ENCODE results near the gene ERN1. TPM values are rescaled to one million over a fixed set of nuclear protein-coding genes. Genes with fewer than 3 reads are reported as not detected.

ERN1 gene
- total RNA-seq, 1 experiment from 2014 or later: 8.0 TPM

GRCh38 chr17:64154313-64154695 lies 24.4 kb upstream of the ERN1 start:
- ChIA-PET CTCF (interaction anchor here (0.6 kb wide), 1 partner anchor 65 kb away, joined by 3 read pairs; no protein-coding TSS in a partner anchor), POLR2A (ENCODE audit: low non-redundant PET) (no interaction called here)
- H3K9me3 ChIP-seq (ENCODE audit: low read depth, low read length, poor library complexity, severe bottlenecking): no peaks in the 10 kb centered on the region
- no peaks in the 10 kb centered on the region for H3K4me1 ChIP-seq (ENCODE audit: insufficient read depth, low read length, poor library complexity, severe bottlenecking)
- TF ChIP-seq EZH2 (IDR thresholded peaks at IDR 0.05; ENCODE audit: borderline replicate concordance, low read depth, low read length, poor library complexity, severe bottlenecking): no peak
- no peaks in the 10 kb centered on the region for H3K36me3 ChIP-seq (ENCODE audit: insufficient read depth, low read length, poor library complexity, severe bottlenecking)
- DNase-seq (ENCODE audit: low spot score): no peak
- no peaks in the 10 kb centered on the region for H3K27me3 ChIP-seq (replicated peaks; ENCODE audit: insufficient read depth, low read depth, low read length, poor library complexity)
- no TSS peak for BruUV-seq (replicated peaks)
- no peak overlapping the region for H3K4me3 ChIP-seq (ENCODE audit: low read depth, low read length, poor library complexity, severe bottlenecking)
- intact Hi-C loops (cut with micrococcal nuclease; ENCODE audit: unreplicated experiment): no loop called here
- H3K27ac ChIP-seq (ENCODE audit: low read depth, low read length, poor library complexity, severe bottlenecking): no peak overlapping the region

- ChIA-PET POLR2A (ENCODE audit: low non-redundant PET) (no interaction called here), CTCF (no interaction called here)
- no peak for DNase-seq (ENCODE audit: low spot score)
- Histone ChIP-seq H3K36me3 (ENCODE audit: insufficient read depth, low read length, poor library complexity, severe bottlenecking) (no peaks in the 10 kb centered on the region), H3K9me3 (ENCODE audit: low read depth, low read length, poor library complexity, severe bottlenecking) (no peaks in the 10 kb centered on the region), H3K27ac (ENCODE audit: low read depth, low read length, poor library complexity, severe bottlenecking) (no peak overlapping the region), H3K4me3 (ENCODE audit: low read depth, low read length, poor library complexity, severe bottlenecking) (no peak overlapping the region), H3K27me3 (replicated peaks; ENCODE audit: insufficient read depth, low read depth, low read length, poor library complexity) (no peaks in the 10 kb centered on the region), H3K4me1 (ENCODE audit: insufficient read depth, low read length, poor library complexity, severe bottlenecking) (no peaks in the 10 kb centered on the region)
- no peak for TF ChIP-seq EZH2 (IDR thresholded peaks at IDR 0.05; ENCODE audit: borderline replicate concordance, low read depth, low read length, poor library complexity, severe bottlenecking)
- TF ChIP-seq, protein P1, sequence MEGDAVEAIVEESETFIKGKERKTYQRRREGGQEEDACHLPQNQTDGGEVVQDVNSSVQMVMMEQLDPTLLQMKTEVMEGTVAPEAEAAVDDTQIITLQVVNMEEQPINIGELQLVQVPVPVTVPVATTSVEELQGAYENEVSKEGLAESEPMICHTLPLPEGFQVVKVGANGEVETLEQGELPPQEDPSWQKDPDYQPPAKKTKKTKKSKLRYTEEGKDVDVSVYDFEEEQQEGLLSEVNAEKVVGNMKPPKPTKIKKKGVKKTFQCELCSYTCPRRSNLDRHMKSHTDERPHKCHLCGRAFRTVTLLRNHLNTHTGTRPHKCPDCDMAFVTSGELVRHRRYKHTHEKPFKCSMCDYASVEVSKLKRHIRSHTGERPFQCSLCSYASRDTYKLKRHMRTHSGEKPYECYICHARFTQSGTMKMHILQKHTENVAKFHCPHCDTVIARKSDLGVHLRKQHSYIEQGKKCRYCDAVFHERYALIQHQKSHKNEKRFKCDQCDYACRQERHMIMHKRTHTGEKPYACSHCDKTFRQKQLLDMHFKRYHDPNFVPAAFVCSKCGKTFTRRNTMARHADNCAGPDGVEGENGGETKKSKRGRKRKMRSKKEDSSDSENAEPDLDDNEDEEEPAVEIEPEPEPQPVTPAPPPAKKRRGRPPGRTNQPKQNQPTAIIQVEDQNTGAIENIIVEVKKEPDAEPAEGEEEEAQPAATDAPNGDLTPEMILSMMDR (conservative IDR thresholded peaks at IDR 0.05; ENCODE audit: low read depth, low read length): no peak
- no TSS peak for BruUV-seq (replicated peaks)
- intact Hi-C loops (cut with micrococcal nuclease; ENCODE audit: unreplicated experiment): no loop called here
Measured at GRCh38 chr17:64153565-64154312, 23.8 kb upstream of the ERN1 start.

- DNase-seq (ENCODE audit: low spot score): no peak
- intact Hi-C loops (cut with micrococcal nuclease; ENCODE audit: unreplicated experiment): no loop called here
- BruUV-seq (replicated peaks): no TSS peak
- Histone ChIP-seq H3K27ac (ENCODE audit: low read depth, low read length, poor library complexity, severe bottlenecking) (no peak overlapping the region), H3K4me1 (ENCODE audit: insufficient read depth, low read length, poor library complexity, severe bottlenecking) (peaks cover 1% of the 10 kb centered on the region), H3K9me3 (ENCODE audit: low read depth, low read length, poor library complexity, severe bottlenecking) (no peaks in the 10 kb centered on the region), H3K4me3 (ENCODE audit: low read depth, low read length, poor library complexity, severe bottlenecking) (no peak overlapping the region), H3K27me3 (replicated peaks; ENCODE audit: insufficient read depth, low read depth, low read length, poor library complexity) (no peaks in the 10 kb centered on the region), H3K36me3 (ENCODE audit: insufficient read depth, low read length, poor library complexity, severe bottlenecking) (peaks cover 2% of the 10 kb centered on the region)
- TF ChIP-seq, protein P1 (conservative IDR thresholded peaks at IDR 0.05; ENCODE audit: low read depth, low read length): no peak
- TF ChIP-seq EZH2 (IDR thresholded peaks at IDR 0.05; ENCODE audit: borderline replicate concordance, low read depth, low read length, poor library complexity, severe bottlenecking): no peak
- ChIA-PET CTCF (no interaction called here), POLR2A (ENCODE audit: low non-redundant PET) (interaction anchor here (0.7 kb wide), 1 partner anchor 145 kb away, joined by 4 read pairs; no protein-coding TSS in a partner anchor)
Measured at GRCh38 chr17:64152428-64153125, 22.6 kb upstream of the ERN1 start.
